ENCODE data around the gene HSP90AB1. TPM values are rescaled to one million over a fixed set of nuclear protein-coding genes. Genes with fewer than 3 reads are reported as not detected.

HSP90AB1 gene
- total RNA-seq, 2 donors from 2014 or later = 405 to 695 TPM

- H3K9me3 ChIP-seq = no peaks in the 10 kb centered on the region
- H3K4me1 ChIP-seq (ENCODE audit: control insufficient read depth in 1 of 2, low read depth in 2 of 2) = peaks cover 27 to 62% of the 10 kb centered on the region in 2 donors
- peaks cover 43% of the 10 kb centered on the region for H3K36me3 ChIP-seq
- H3K27ac ChIP-seq = peak overlapping the region; percentile 84 to 96
- H3K27me3 ChIP-seq (replicated peaks; ENCODE audit: insufficient read depth) = no peaks in the 10 kb centered on the region
- H3K4me3 ChIP-seq = no peak overlapping the region
- no peak for TF ChIP-seq CTCF (IDR thresholded peaks at IDR 0.05)
- DNase-seq (ENCODE audit: low spot score) = no peak
- peak; percentile 1 for ATAC-seq (ENCODE audit: insufficient number of reproducible peaks, low FRiP score, low read depth)
Measured at GRCh38 chr6:44233567-44234100, 13.3 kb upstream of the HSP90AB1 start.

DNA sequence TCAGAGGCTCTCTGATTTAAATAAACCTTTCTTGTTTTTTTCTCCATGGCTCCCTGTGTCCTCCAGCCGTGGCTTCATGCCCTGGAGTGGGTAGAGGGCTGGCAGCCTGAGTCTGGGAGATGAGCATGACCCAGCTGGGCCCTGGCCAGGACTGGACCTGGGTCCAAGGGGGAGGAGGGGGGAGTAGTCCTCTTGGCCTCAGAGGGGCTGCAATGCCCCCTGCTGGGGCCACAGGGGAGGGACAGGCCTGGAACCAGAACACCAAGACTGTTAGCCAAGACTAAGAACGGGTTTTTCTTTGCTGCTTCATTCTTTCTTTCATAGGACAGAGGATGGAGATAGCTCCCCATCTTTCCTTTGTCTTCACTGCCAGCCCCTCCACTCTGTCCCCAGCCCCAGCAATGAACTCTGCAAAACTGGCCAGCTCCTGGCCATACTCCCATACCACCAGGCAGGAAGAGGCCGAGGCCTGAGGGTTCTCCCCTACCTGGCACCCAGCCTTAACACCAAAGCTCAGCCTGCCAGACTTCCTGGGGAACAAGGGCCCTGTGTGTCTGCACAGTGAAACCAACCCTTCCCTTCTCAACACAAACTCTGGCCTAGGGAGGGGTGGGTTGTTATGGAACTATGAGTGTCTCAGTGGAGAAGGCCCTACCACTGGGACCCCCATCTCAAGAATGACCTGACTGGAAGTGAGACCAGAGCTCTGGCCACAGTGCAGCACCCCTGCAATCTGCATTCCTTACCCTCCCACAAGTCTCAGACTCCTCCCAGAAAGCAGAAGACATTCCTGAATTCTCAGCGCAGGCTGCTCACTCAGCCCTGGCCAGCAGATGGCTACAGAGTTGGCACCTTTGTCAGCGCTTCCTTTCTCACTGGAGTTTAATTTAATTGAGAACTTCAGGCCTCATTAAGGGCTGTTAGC, 12.5 kb upstream of the HSP90AB1 start:
- TF ChIP-seq CTCF (IDR thresholded peaks at IDR 0.05) = peak; percentile 84
- peaks cover 27 to 63% of the 10 kb centered on the region in 2 donors for H3K4me1 ChIP-seq (ENCODE audit: control insufficient read depth in 1 of 2, low read depth in 2 of 2)
- peak; percentile 16 for ATAC-seq (ENCODE audit: insufficient number of reproducible peaks, low FRiP score, low read depth)
- no peaks in the 10 kb centered on the region for H3K27me3 ChIP-seq (replicated peaks; ENCODE audit: insufficient read depth)
- no peaks in the 10 kb centered on the region for H3K9me3 ChIP-seq
- H3K36me3 ChIP-seq = peaks cover 37% of the 10 kb centered on the region
- peak; percentile 81 for DNase-seq (ENCODE audit: low spot score)
- H3K4me3 ChIP-seq = no peak overlapping the region
- H3K27ac ChIP-seq = peak overlapping the region; percentile 84 to 96

DNA sequence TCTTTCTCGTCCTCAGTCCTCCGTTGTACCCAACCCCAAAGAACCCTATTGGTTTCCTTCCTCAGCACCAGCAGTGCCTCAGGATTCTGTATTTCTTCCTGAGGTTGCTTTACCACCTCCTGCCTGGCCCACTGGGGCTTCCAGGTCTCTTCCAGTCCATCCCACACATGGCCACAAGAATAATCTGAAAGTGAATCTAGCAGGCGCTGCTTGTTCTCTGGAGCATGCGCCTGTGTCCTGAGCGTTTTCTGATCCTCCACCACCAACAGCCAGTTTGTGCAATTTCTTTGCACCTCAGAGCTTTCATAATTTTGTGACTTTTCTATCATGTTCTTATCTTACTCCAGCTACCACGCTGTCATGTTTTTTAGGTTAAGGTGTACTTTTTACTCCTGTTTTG, 11.6 kb upstream of the HSP90AB1 start:
- peak overlapping the region; percentile 84 to 96 for H3K27ac ChIP-seq
- DNase-seq (ENCODE audit: low spot score) = no peak
- peaks cover 27 to 63% of the 10 kb centered on the region in 2 donors for H3K4me1 ChIP-seq (ENCODE audit: control insufficient read depth in 1 of 2, low read depth in 2 of 2)

DNA sequence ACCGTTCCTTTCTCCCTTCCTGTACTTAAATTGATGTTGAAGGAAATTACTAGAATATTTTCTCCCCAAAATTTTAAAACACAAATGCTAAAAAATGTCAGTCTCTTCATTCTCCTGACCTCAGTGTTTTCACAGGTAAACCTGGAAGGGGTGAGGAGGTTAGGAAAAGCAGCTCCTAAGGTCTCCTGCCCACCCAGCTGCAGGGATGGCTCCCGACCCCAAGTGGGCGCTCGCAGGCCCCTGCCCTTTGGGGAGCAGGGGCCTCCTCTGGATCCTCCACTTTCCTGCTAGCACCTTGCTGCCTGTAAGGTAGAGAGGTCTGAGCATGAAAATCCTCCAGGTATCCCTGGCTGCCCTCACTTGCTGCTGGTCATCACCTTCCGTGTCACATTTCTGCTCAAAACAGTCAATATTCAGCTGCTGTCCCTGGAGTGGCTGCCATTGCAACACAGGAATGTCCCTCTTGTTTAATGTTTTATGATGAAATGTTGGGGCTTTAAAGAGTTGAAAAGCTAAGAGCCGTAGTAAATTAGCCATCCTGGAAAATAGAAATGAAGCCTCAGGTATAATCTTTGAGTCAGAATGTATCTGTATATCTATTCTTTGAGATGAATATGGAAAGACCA, 10.9 kb upstream of the HSP90AB1 start:
- peaks cover 27 to 63% of the 10 kb centered on the region in 2 donors for H3K4me1 ChIP-seq (ENCODE audit: control insufficient read depth in 1 of 2, low read depth in 2 of 2)

More for the DNA sequence above, 11.6 kb upstream of the HSP90AB1 start:
- TF ChIP-seq CTCF (IDR thresholded peaks at IDR 0.05) = no peak
- Histone ChIP-seq H3K27me3 (replicated peaks; ENCODE audit: insufficient read depth) (no peaks in the 10 kb centered on the region), H3K4me3 (no peak overlapping the region), H3K9me3 (no peaks in the 10 kb centered on the region), H3K36me3 (peaks cover 28% of the 10 kb centered on the region)
- ATAC-seq (ENCODE audit: insufficient number of reproducible peaks, low FRiP score, low read depth) = no peak

More for the DNA sequence above, 10.9 kb upstream of the HSP90AB1 start:
- no peak for ATAC-seq (ENCODE audit: insufficient number of reproducible peaks, low FRiP score, low read depth)
- no peaks in the 10 kb centered on the region for H3K27me3 ChIP-seq (replicated peaks; ENCODE audit: insufficient read depth)
- peak overlapping the region; percentile 96 to 98 for H3K27ac ChIP-seq
- TF ChIP-seq CTCF (IDR thresholded peaks at IDR 0.05) = no peak
- H3K9me3 ChIP-seq = no peaks in the 10 kb centered on the region
- no peak for DNase-seq (ENCODE audit: low spot score)
- peaks cover 21% of the 10 kb centered on the region for H3K36me3 ChIP-seq
- H3K4me3 ChIP-seq = no peak overlapping the region

Measured in thoracic aorta (tissue), 2 donors.